HG03520 (cell line): ENCODE measurements around the gene POLA1.
A peak's percentile ranks its signal among the peaks of the same experiment; 100 is the strongest.

ENCODE experiments used
- ATAC-seq: cut with Tn5 transposase; IDR thresholded peaks from one replicate; pipeline ENCODE4 v1.9.1; 2021; ENCODE audit warnings: mild to moderate bottlenecking, moderate library complexity; ENCODE audit not compliant: unreplicated experiment

The POLA1 gene

DNA sequence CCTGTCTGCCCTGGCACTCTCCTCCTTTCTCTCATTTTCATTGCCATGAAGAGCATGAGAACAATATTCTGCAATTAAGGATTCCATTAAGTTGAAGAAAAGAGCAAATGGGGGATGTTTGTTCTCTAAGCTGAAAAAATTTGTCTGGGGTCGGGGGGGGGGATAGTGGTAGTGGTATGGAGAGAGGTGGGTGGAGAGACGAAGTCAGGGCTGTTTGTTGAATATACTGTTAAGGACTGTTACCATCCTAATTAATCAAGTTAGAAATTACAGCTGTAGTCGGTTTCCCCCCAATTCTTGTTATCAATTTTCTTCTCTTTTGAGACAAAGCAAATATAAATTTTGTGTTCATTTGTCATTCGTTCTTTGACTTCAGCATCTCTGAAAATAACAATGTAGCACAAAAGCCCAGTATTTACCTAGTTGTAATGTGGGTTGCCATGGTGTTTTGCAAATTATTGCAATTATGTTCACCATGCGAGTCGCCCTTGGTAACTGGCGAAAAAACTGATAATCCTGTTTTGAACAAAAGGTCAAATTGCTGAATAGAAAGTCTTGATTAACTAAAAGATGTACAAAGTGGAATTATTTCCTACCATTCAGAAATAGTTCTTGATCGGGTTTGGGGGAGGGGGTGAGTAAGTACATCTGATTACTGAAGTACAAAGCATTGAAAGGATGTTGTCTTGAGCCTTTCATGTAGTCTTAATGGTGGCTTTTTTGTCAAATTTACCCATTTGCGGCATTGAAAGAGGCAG is 183.0 kb downstream of the POLA1 start:
- ATAC-seq, result no peak

DNA sequence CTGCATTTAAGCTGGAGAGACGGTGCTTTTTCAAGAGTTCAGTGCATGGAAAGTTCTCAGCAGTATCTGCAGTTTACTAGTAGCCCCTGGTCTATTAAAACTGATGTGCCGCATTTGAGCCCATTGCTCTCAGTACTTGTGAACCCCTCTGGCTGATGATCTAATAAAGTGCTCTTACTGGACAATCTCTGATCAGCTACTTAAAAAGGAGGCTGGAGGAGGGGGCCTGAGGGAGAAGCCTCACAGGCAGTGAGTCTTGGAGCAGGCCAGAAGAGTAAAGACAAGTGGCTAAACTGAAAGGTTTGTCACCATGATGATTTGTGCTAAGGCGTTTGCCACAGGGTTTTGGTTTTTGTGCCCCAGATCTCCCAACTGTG is 183.6 kb downstream of the POLA1 start:
- no peak for ATAC-seq

DNA sequence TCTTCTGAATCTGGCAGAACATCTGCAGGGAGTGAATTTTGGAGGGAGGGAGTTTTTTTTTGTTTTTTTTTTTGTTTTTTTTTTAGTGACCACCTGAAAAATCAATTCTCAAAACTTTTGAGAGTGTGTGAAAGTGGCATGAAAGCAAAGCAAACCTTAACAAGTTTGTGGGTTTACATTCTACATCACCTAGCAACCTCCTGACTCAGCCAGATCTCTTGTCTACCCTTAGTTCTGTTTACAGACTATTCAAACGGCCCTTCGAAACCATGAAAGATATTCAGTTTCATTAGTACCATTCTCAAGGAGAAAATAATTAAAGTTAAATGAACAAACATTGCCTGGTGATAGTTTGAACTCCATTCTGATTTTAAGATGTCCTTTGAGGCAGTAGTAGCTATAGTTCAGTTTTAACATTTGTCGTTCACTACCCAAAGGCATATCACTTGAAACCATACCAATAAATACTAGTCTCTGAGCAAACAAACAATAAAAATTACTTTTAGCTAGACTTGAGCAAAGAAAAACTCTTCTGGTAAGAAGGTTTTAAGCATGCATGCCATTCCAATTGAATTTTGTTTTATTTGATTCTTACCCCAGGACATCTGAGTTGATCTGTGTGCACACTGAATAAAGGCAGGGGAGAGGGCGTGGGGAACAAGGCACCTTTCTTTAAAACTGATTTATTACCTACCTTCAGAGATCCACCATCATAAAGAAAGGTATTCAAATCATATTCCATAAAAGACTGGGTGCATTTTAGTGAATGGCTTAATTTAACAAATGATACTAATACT is 184.3 kb downstream of the POLA1 start:
- ATAC-seq, result no peak

DNA sequence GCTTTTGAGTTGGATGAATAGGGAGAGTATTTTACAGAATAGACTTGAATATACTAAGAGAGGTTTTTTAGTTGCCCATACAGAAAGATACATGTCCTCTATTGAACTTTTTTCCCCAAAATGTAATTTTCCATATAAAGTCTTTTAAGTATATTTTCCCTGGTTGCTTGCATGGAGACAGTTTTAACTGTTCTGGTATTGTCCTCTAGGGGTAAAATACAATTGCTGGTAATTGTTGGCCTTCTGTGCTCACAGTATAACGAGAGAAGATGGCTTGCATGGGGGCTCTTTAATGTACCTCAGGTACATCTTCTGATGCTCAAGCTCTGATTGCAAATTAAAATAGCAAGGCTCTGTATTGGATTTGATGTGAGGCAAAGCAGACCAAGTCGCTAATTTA is 186.0 kb downstream of the POLA1 start:
- no peak for ATAC-seq

DNA sequence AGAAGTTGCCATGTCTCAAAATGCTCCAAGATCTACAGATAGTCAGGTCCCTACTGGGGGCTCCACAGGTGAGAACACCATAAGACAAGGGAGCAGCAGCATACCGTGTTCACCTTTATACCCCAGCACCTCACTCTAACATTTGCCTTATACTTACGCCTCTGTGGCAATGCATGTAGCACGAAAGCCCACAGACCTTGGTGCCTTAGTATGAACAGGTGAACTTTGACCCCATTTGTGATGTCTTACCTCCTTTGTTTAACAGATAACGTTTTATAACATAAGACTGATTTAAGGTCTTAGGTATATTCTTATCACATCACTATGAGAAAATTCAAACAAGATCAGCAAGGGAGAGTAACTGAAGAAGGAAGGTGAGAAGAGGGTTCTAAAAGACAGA is 193.2 kb downstream of the POLA1 start:
- ATAC-seq, result no peak

DNA sequence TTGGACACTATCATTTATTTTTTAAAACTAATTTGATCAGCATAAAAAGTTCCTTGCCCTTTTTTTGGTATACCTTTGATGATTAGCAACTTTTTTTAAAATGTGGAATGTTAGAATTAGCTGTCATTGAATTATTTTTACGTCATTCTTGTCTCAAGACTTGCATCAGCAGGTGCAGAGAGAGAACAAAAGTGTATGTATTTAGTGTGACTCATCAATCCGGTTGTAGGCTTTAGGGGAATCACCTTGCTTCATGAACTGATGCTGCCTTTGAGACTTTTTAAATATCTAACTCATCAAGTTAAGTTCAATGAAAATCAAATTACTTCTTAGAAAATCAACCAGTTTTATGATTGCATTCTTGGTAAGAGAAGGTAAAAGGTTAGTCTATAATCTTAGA is 197.0 kb downstream of the POLA1 start:
- ATAC-seq, result no peak

DNA sequence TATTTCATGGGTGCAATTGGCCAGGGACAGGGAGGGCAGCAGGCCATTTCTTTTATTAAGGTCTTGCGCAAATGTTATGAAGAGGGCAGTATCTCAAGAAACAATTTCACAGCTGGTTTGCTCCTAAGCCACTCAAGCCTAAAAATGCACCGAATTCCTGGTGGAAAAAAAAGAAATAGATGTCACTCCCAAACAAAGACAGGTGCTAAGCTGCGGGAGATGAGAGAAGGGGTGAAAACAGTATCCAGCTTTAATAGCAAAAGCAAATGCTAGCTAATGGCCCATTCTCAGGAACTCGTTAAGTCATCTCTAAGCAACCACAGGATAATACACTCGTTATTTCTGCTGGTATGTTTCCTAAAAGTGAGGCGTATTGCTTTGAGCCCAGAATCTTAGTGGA is 205.7 kb downstream of the POLA1 start:
- no peak for ATAC-seq

DNA sequence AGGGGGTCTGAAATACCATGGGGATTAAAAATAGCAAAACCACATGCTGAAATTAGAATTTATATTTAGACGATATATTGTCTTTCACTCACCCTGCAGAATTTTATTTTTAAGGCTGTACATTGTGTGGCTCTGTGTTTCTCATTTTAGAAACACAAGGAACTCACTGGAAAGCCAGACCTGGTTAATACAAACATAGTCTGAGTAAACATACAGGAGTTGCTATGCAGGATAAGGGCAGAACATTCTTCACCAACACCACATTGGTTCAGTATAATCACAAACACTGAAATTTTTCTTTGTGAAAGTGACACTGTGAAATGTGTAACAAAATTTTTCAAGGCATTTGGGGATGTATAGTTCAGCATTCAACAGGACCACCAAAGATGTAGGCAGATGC is 206.5 kb downstream of the POLA1 start:
- no peak for ATAC-seq

DNA sequence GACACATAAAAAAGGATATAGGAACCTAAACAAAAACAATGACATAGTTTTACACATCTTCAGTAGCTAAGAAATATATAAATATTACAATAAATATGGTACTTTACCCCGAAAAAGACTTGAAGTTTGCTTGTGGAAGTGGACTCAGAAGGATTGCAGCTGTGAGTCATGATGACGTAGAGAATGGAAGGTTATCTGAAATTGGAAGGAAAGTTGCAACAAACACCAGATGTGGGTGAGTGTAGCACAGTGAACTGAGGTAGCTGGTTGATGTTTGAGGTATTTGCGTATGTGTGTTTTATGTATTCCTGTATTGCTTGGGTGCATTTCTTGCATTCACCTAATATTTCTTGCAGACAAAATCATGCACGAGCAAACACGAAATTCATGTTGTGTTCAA is 209.1 kb downstream of the POLA1 start:
- no peak for ATAC-seq

DNA sequence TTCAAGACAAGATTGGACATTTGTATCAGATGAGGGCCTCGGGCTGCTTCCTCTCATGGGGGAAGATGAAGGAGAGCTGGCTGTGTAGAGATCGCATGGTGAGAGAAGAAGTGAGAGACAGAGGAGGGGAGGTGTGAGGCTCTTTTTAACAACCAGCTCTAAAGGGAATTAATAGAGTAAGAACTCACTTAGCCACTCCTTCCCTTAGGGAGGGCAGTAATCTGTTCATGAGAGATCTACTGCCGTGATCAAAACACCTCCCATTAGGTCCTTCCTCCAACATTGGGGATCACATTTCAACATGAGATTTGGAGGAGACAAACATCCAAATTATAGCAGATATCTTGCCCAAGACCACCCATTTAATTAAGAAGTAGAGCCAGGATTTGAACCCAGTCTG is 225.0 kb downstream of the POLA1 start:
- ATAC-seq, result no peak

DNA sequence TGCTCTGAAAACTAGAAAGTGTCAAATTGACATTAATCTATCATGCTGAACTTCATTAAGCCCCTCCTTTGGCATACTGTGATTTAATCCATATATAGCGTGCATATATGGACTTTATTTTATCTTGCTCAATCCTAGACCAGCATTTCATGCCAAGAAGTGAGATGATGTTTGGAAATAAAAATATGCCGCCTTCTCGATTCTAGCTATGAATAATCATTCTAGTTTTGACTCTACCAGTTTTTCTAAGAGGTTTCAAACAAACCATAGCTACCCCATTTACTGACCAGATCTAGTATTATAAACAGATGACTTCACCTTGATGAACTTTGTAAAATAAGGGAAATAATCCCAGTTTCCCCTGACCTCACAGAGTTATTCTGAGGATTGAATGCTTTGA is 227.1 kb downstream of the POLA1 start:
- ATAC-seq, result peak; percentile 62

DNA sequence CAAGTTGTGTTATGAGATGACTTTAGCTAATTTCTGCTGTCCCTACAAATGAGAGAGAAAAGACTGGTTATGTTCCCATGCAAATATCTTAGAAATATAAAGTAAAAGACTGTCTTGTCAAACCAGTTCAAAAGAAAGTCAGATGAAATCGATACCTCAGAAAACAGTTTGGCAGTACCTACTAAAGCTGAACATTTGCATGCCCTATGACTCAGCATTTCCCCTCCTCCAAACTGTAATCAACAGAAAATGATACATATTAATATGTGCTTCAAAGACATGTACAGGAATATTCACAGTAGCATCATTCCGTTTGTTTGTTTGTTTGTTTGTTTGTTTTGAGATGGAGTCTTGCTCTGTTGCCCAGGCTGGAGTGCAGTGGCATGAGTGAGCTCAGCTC is 231.7 kb downstream of the POLA1 start:
- ATAC-seq, result no peak

DNA sequence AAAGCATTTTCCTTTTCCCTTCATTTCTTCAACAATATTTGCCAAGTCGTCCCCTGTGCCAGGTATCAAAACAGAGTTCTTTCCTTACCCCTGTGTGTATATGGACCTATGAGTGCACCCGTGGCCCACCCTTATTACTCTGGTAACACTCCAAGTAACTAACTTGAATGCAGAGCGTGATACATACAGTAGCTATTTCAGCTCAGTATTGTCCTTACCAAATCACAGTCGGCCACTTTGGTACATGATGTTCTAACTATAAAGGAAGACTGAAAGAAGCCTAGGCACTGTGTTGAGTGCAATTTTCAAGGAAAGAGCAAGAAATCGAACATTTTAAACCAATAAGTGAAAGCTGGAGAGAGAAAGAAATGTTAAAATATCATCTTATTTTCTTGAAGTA is 233.7 kb downstream of the POLA1 start:
- no peak for ATAC-seq

DNA sequence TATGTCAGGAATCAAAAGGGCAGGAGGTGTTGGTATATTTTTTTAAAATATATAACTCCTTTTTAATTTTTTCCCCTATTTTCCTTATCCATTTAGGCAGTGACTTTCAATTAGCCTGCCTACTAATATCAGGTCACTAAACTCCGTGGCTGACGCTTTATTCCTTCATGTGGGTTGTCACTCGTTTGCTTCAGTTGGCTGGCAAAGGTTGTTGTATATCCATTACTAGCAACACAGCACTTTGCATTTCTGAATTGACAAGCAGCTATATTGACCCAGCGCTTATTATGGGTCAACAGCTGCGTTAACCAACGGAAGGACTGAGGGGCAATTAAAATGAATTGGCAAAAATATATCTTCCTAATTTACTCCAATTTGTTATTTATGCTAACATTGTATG is 234.4 kb downstream of the POLA1 start:
- ATAC-seq, result no peak

DNA sequence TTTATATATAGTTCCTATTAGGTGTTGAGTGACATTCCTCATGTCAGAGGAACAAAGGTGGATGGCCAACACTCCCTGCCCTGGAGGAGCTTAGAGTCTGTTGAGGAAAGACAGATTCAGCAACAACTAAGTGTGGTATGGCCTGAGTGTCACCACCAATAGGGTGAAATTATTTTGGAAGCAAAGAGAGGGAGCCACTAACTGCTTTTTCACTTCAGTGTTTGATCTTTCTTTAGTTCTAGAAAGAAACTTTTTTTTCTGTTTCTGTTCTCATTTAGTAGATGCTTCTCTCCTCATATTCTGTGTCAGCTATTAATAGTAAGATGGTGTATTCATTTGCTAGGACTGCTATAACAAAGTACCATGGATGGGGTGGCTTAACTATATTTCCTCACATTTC is 240.6 kb downstream of the POLA1 start:
- ATAC-seq, result no peak

DNA sequence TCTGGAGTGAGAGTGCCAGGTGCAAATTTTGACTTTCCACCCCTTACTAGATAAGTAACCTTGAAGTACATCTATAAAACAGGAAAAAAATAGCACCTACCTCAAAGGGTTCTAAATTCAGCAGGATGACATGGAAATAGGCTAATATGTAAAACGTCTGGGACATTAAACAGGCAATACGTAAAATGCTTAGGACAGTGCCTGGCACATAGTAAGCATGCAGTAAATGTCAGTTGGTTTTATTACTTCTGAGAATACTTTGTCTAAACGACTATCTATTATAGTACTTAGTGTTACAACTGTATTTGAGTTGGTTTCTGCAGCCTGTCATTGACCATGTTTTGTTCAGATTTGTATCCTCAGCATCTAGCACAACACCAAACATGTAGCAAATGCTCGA is 251.3 kb downstream of the POLA1 start:
- ATAC-seq, result no peak

DNA sequence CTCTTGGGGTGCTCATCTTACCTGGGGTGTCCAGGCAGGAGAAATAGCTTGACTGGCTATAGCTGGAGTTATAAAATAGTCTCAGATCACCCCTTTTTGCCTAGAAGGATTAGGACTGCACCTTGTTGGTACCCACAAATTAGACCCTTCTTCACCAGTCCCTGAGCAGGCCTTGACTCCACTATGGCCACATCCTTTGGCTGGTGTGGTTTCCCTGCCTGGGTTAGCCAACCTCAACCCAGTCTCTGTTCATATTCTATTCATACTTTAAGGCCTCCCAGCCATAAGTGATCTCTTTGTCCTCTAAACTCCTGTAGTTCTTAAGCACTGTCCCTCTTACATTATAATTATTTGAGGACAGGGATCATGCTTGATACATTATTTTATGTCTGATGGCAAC is 252.7 kb downstream of the POLA1 start:
- ATAC-seq, result no peak

DNA sequence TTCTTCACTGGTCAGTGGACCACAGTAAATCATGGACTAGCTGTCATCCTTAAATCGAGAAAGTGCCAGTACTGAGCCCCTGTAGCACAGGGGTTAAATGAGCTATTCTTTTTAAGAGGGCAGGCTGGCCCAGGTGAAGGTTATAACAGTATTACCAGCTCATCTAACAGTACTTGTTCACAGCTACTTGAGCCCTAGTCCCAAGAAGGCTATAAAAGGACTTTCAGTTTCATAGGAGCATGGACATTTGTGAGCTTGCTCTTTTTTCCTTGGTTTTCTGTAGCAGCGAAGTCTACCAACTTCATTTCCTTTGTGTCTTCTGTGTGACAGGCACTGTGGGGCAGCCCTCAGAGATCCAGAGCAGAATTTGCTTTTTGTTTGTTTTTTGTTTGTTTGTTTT is 261.0 kb downstream of the POLA1 start:
- no peak for ATAC-seq

DNA sequence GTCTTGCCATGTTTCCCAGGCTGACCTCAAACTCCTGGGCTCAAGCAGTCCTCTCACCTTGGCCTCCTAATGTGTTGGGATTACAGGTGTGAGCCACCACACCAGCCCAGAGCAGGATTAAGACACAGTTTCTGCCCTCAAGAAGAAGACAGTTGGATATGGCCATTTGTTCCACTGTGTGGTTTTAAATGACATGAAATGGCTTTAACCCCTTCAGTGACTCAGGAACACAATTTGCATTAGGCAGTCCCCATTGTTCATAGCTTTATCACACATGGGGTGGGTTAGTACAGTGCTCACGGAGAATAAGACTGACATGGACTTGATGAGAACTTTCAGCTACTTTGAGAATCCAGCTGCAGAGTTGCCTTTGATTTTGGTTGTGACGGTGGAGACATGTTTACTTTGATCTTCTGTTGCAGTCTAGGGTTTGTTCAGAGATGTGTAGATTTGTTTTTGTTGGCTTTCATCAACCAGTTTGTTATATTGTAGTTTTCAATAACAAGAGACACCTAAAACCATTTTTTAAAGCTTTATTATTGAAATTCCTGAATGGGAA is 261.7 kb downstream of the POLA1 start:
- ATAC-seq, result no peak

DNA sequence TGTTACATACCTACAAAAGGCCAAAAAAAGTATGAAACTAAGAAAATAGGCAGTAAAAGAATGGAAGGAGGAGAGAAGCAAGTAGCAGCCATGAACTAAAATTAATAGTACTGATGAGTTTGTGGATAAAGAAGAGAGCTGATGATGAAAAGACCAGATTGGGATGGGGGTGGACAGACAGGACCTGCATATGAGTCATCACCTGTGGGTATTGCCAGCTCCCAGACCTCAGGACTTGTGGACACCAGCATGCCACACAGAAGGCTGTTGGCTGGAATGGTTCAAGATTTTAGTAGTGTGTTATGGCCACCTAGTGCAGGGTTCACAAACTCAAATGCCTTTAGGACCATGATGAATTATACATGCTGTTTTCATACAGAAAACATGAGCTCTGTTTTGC is 263.1 kb downstream of the POLA1 start:
- no peak for ATAC-seq

DNA sequence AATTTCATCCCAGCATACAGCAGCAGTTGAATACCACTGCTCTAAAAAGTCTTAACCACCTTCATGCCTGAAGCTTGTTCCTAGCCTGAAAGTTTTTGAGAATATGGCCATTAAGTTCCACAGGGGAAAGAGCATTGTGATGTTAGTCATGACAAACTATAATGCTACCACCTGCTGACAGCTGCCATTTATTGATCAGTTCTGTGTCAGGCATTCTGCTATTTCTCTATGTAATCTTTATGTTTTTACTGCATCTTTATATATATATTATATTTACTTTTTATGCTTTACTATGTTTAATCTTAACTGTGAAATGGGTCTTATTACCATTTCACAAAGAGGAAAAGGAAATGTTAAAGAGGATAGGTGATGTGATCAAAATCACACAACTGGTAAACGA is 268.1 kb downstream of the POLA1 start:
- ATAC-seq, result no peak

DNA sequence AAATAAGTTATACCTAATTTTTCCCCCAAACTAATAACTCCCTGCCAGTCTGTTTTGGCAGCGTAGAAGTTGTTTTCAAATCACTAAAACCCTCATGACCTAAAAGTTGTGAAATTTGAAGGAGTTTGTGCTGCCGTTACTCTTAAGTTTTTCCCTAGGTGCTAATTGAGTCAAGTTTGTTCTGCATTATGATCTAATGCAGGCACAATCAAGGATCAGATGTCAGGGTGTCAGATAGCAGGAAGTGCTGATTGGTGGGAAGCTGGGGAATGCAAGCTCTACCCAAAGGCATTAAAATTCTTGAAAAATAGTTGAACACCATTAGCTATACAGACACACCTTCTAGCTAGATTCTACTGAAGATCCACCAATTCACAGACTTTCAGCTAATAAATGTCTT is 270.1 kb downstream of the POLA1 start:
- no peak for ATAC-seq
